ENCODE results near the gene GABRB2.
"Not testable (repeated sequence)": the region's sequence is repeated elsewhere in the genome, so short reads cannot be mapped to it uniquely, and the experiment has no call there.

Gene GABRB2

GRCh38 chr5:161544350-161544765 lies 2.2 kb downstream of the GABRB2 start:
- no peak overlapping the region for H3K4me3 ChIP-seq (ENCODE audit: low read depth, low read length)
- peak; percentile 73 for TF ChIP-seq CTCF (IDR thresholded peaks at IDR 0.05; ENCODE audit: control insufficient read depth, extremely low read depth, insufficient read depth)
- no peak for DNase-seq (ENCODE audit: low read depth)

GRCh38 chr5:161539016-161539415 lies 7.5 kb downstream of the GABRB2 start:
- H3K4me3 ChIP-seq (ENCODE audit: low read depth, low read length) = no peak overlapping the region
- no peak for TF ChIP-seq CTCF (IDR thresholded peaks at IDR 0.05; ENCODE audit: control insufficient read depth, extremely low read depth, insufficient read depth)
- DNase-seq (ENCODE audit: low read depth) = no peak

DNA sequence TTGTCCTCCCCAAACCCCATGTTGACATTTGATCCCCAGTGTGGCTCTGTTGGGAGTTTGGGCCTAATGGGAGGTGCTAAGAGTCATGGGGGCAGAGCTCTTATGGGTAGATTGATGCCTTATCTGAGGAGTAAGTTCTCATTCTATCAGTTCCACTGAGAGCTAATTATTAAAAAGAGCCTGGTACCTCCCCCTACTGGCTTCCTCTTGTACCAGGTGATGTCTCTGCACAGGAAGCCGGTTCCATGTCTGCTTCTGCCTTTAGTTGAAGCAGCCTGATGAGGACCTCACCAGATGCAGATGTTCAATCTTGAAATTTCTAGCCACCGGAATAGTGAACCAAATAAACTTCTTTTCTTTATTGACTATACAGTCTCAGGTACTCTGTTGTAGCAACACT lies 10.8 kb downstream of the GABRB2 start:
- no peak overlapping the region for H3K4me3 ChIP-seq (ENCODE audit: low read depth, low read length)
- TF ChIP-seq CTCF (IDR thresholded peaks at IDR 0.05; ENCODE audit: control insufficient read depth, extremely low read depth, insufficient read depth) = peak; percentile 34
- no peak for DNase-seq (ENCODE audit: low read depth)

GRCh38 chr5:161530700-161531099 lies 15.8 kb downstream of the GABRB2 start:
- no peak for DNase-seq (ENCODE audit: low read depth)
- H3K4me3 ChIP-seq (ENCODE audit: low read depth, low read length) = no peak overlapping the region
- no peak for TF ChIP-seq CTCF (IDR thresholded peaks at IDR 0.05; ENCODE audit: control insufficient read depth, extremely low read depth, insufficient read depth)

DNA sequence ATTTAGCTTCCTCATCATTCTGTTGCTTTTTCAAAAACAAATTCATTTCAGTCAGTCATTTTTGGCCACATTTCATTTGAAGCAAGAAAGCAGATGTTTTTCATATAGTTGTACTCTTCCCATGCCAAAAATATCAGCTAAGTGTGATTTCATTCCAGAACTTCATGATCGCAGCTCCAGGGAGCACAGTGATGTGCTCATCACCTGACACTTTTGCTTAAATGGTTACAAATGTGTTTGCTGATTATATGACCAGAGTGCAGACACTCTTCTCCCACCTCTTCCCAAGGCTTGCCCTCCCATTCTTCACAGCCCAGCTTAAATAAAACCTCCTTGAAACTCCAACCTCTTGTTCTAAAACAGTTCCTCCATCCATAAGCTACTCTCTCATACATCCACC lies 32.6 kb downstream of the GABRB2 start:
- DNase-seq (ENCODE audit: low read depth) = no peak
- H3K4me3 ChIP-seq (ENCODE audit: low read depth, low read length) = no peak overlapping the region
- TF ChIP-seq CTCF (IDR thresholded peaks at IDR 0.05; ENCODE audit: control insufficient read depth, extremely low read depth, insufficient read depth) = no peak

DNA sequence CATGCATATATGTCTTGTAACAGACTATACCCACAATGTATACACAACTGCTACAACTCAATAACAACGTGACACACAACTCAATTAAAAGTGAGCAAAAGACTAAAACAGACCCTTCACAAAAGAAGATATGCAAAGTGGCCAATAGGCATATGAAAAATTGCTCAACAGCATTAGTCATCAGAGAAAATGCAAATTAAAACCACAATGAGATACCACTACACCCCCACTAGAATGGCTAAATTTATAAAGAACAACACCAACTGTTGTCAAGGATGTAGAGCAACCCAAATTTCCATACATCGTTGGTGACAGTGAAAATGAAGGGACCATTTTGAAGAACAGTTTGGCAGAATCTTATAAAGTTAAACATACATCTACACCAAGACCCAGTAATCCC lies 38.9 kb downstream of the GABRB2 start:
- DNase-seq (ENCODE audit: low read depth) = no peak
- no peak overlapping the region for H3K4me3 ChIP-seq (ENCODE audit: low read depth, low read length)

DNA sequence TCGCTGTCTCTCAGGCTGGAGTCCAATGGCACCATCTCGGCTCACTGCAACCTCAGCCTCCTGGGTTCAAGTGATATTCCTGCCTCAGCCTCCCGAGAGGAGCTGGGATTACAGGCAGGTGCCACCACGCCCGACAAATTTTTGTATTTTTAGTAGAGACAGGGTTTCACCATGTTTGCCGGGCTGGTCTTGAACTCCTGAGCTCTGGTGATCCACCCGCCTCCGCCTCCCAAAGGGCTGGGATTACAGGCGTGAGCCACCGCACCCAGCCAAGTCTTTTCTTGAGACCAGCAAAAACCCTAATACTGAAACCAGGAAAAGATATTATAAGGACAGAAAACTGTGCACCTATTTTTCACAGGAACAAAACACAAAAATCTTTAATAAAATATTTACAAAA lies 41.4 kb downstream of the GABRB2 start:
- H3K4me3 ChIP-seq (ENCODE audit: low read depth, low read length); DNase-seq (ENCODE audit: low read depth): not testable (repeated sequence)

More for the DNA sequence above, 38.9 kb downstream of the GABRB2 start:
- no peak for TF ChIP-seq CTCF (IDR thresholded peaks at IDR 0.05; ENCODE audit: control insufficient read depth, extremely low read depth, insufficient read depth)

Data from LNCaP clone FGC (cell line).